ENCODE data around the gene CRHR2.
"Not testable (repeated sequence)": the region's sequence is repeated elsewhere in the genome, so short reads cannot be mapped to it uniquely, and the experiment has no call there.

CRHR2 gene

GRCh38 chr7:30682212-30683083 lies at the start of gene CRHR2:
Gene CRHR2 (minus strand): TSS chr7:30682456. CDS start chr7:30682280, 176 bp downstream.
- DNase-seq = peak in 2 of 3 donors; percentile 13 to 46

- no peak for DNase-seq
Measured at GRCh38 chr7:30731581-30731980, 49.3 kb upstream of the CRHR2 start.

- no peak for DNase-seq
Measured at GRCh38 chr7:30730996-30731395, 48.7 kb upstream of the CRHR2 start.

- DNase-seq = no peak
Measured at GRCh38 chr7:30730097-30730496, 47.8 kb upstream of the CRHR2 start.

DNA sequence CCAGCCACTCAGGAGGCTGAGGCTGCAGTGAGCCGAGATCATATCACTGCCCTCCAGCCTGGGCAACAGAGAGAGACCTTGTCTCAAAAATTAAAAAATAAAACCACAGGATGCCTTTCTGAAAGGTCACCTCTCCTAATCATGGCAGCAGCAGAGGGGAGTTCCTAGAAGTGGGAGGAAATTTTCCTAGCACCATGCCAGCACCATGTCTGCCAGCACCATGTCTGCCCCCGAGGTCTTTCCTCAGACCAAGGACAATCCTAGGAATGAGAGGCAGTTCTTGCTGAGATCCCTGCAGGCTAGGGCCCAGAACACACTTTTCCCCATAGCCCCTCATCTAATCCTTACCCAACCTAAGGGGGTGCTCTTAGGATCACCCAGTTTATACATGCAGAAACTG lies 47.4 kb upstream of the CRHR2 start:
- DNase-seq = no peak

GRCh38 chr7:30728591-30729100 lies 46.4 kb upstream of the CRHR2 start:
- no peak for DNase-seq

DNA sequence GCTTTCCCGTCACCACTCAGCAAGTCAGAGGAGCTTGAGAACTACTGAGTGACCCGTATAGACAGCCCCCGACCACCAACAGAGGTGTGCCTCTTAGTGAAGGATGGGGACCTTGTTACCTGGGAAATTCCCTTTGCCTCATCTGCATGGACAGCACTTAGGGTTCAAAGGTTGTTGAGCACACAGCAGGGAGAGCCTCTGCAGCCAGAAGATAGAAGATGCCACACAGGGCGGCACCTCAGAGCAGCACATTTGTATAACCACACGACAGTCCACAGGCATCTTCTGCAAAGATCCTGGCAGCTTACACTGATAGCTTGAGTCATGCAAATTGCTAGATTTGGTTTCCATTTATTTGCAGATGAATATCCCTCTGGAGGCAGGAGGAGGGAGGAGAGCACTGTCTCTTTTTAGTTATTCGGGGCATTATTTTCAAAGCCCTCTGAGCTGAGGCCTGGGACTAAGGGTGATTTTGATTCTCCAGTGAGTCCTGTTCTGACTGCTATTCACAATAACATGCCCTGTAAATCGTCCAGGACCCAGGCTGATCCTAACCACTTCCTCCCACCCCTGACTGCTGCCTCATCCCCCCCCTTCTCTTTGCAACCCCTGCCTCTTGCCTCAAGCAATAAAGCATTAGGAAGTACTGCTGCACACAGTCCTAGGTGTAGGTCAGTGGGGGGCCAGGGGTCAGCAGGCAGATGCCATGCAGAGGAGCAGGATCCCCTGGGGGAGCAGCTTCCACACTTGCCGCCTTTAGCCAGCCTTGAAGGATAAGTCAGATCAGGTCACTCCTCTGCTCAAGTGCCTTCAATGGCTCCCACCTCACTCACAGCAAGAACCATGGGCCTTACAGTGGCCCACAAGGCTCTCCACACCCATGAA lies 45.0 kb upstream of the CRHR2 start:
- DNase-seq = no peak

DNA sequence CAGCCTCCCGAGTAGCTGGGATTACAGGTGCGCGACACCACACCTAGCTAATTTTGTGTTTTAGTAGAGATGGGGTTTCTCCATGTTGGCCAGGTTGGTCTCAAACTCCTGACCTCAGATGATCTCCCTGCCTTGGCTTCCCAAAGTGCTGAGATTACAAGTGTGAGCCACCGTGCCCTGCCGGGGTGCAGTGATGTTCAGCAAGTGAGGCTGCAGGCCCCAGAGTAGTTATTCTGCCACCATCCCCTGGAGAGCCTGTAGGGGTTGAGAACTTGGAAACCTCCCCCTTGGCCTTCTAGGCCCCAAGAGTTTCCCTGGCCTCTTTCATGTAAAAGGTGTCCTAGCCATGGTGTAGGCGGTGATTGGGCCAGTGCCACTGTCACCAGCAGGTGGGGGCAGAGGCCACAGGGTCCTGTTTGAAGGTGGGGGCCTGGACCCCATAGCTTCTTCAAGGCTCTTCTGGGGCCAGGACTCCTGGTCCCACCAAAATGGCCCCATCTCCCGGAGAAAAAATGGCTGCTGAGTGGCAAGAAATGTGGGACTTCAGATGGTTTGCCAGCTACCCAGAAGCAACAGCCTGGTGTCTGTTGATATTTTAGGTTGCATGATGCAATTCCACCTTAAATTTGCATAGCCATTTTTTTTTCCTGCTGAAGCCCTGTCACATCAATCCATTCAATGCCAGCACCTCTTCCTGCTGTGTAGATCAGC lies 44.2 kb upstream of the CRHR2 start:
- DNase-seq = no peak

GRCh38 chr7:30723776-30724175 lies 41.5 kb upstream of the CRHR2 start:
- DNase-seq = no peak

- no peak for DNase-seq
Measured at GRCh38 chr7:30722671-30723070, 40.4 kb upstream of the CRHR2 start.

- DNase-seq = no peak
Measured at GRCh38 chr7:30722187-30722586, 39.9 kb upstream of the CRHR2 start.

GRCh38 chr7:30721211-30721610 lies 39.0 kb upstream of the CRHR2 start:
- no peak for DNase-seq

DNA sequence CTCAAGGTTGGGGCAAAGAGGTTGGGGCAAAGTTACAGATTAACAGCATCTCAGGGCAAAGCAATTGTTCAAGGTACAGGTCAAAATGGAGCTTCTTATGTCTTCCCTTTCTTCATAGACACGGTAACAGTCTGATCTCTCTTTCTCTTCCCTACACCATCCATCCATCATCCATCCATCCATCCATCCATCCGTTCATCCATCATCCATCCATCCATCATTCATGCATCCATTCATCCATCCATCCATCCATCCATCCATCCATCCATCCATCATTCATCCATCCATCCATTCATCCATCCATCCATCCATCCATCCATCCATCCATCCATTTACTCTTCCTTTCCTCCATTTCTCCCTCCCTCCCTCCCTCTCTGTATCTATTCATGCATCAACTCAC lies 37.2 kb upstream of the CRHR2 start:
- not testable (repeated sequence) for DNase-seq

DNA sequence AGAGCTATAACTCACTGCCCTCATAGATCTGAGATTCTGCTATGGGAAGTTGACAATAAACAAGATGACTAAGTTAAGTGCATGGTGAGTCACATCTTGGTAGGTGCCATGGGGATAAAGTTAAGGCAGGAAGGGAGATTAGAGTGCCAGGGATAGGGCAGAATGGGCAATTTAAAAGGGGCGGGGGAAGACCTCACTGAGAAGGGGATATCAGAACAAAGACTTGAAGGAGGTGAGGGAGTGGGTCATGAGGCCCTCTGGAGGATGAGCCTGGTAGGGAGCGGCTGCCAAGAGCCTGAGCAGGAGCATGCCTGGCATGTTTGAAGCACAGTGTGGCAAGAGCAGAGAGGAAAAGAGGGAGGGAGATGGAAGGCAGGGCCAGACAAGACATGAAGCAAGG lies 34.9 kb upstream of the CRHR2 start:
- DNase-seq = peak in 1 of 3 donors; percentile 6

DNA sequence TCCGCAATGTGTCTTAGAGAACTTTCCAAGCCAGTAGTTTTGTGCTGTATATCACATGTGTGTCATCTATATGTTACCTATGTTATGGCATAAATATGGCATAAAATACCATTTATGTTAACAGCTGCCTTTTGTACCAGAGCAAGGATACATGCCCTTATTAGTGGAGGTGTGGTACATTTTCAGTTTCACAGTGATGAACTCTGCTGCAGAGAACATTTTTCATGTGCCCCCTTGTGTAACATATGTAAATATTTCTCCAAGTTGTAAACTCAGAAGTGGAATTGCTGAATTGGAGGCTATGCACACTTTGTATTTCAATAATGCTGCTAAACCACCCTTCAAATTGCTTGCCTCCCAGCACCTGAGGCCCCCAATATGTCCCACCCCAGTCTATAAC lies 31.9 kb upstream of the CRHR2 start:
- no peak for DNase-seq

DNA sequence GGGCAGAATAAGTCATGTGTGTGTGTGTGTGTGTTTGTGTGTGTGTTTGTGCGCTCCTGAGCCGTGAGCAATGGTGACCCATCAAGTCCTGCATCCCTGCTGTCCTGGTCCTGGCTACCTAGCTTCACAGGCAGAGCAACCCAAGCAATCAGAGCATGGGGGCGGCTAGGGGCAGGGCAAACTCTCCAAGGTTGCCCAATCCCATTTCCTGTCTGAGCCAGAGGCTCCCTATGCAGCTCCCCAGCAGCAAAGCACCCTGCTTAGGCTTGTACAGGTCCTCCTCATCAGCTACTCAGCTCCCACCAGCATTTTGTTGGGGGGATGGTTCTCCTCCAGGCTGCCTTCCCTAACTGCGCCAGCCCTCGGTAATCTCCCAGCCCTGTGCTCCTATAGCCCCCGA lies 31.1 kb upstream of the CRHR2 start:
- DNase-seq = peak; percentile 38 to 56 (median 41)

- no peak for DNase-seq
Measured at GRCh38 chr7:30710669-30711068, 28.4 kb upstream of the CRHR2 start.

DNA sequence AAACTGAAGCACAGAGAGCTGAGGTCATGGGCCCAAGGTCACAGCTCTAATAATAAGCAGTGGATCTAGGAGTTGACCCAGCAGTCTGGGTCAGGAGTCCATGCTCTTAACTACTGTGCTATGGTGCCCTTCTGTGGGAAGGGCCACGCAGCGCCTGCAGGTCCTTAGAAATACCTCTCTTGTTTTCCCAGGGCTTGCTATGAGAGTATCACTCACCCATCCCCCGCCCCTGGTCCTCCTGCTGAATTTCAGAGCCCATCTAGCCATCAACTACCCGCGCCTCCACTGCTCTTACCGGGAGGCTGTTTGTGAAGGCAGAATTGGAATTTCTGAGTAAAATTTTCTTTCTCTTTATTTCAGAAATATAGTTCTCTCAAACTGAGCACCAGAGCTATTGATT lies 27.3 kb upstream of the CRHR2 start:
- no peak for DNase-seq

DNA sequence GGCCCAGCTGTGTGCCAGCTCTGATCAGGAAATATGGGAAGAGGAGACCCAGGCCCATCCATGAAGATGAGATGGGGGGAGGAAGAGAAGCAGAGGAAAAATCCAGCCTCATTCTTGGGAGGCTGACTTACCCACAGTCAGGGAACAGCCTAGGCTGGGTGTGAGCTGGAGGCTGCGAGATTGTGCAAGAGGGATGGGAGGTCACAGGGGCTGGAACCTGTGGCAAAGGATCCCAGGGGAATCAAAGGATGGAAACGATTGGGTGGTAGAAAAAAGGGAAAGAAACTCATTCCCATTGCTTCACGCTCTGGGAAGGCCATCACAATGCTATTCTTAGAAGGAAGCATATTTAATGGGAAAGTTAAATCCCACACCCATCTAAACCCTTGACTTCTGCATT lies 26.7 kb upstream of the CRHR2 start:
- no peak for DNase-seq

DNA sequence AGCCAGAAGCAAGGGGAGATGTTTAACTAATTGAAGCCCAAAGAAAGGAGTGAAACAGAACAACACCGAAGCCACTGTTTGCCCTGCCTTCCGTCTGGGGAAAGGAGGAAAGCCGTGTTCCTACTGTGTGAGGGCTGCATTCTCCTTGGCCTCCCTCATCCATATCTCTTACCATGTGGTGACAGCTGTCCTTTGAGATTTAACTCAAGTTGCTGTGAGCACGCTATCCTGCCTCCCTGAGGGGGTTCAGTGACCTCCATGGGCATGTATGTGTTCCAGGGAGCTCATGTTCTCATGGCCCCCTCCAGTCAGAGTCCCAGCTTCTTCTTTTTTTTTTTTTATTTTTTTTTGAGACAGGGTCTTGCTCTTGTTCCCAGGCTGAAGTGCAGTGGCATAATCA lies 26.2 kb upstream of the CRHR2 start:
- no peak for DNase-seq

DNA sequence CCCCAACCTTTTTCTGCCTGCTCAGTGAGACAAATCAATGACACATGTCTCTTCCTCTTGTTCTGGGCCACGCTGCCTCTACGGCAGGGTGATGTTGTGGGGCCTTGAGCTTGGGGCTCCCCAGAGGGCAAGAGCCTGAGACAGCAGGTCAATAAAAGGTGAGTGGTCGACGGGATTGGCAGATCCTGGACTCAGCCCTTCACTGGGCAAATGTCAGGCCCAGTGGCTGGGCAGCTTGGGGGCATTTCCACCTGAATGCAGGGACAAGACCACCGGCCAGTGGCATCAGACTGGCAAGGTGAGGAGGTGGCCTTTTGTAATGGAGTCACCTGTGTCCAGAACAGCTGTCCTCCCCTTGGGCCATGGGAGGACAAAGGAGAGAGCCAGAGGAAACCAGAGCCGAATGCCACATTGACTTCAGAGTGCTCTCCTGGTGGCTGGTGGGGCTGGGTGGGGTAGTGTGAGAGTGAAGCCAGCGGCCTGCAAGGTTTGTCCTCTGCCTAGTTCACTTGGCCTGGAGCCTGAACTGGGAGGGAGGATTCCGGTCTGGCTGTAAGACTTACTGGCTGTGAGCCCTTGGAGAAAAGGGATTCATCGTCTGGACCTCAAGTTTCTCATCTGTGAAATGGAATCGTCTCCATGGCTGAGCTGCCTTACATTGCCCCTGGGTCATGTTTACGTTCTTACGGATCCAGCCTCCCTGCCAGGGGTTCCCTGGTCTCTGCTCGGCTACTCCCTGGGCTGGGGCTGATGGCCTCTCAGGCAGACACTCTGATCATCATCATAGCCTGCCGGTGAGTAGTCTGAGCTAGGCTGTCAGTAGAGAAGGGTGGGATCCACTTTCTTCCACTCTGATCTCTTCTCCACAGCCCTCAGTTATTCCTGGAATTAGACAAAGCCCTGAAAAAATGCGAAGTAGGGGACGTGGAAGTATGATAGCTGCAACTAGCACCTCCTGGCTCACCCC lies 25.4 kb upstream of the CRHR2 start:
- DNase-seq = no peak

GRCh38 chr7:30706908-30707307 lies 24.7 kb upstream of the CRHR2 start:
- no peak for DNase-seq
